Measurements from ENCODE around the gene TCEANC. TPM values are rescaled to one million over a fixed set of nuclear protein-coding genes. Genes with fewer than 3 reads are reported as not detected.

TCEANC gene
- polyA plus RNA-seq, 2 donors, result 0.85 to 1.2 TPM

DNA sequence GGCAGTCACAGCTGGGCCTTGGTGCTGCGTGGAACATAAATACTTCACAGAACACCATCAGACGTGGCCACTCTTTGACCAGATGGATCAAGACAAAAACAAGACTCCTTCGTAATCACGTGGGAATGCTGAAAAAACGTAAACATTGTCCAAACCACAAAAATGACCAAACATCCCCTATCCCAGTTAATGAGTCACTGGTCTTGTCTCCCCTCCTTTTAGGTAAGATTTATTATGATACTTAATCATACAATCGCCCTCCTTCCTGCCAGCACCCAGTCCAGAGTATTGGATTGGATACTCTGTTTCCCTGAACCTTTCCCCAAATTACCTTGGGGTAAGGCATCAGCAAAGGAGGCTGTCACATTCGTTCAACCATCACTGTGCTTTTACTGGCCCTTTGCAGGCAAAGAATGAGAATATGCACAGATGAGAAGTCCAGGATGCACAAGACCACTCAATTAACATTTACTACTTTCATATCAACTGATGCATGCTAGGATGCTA is 601 bp upstream of the TCEANC start:
- Histone ChIP-seq H3K27me3 (ENCODE audit: control insufficient read depth in 1 of 2, insufficient read depth in 2 of 2, low read length in 2 of 2) (no peaks in the 10 kb centered on the region), H3K36me3 (ENCODE audit: control insufficient read depth in 2 of 2, insufficient read depth in 2 of 2, low read length in 1 of 2) (no peaks in the 10 kb centered on the region), H3K4me1 (ENCODE audit: control insufficient read depth in 2 of 2, insufficient read depth in 2 of 2, low read length in 1 of 2) (no peaks in the 10 kb centered on the region), H3K27ac (ENCODE audit: low read depth in 2 of 2, low read length in 1 of 2) (peak overlapping the region; percentile 65 to 69), H3K9me3 (ENCODE audit: control insufficient read depth in 2 of 2, insufficient read depth in 1 of 2, low read depth in 1 of 2, low read length in 1 of 2) (peaks cover 0 to 2% of the 10 kb centered on the region in 2 donors), H3K4me3 (ENCODE audit: low read depth in 1 of 2, low read length in 2 of 2) (peak overlapping the region in 1 of 2 donors; percentile 60)
- WGBS, 2 donors, result 29 to 38% methylated on average over 7 of the region's 7 CpGs

DNA sequence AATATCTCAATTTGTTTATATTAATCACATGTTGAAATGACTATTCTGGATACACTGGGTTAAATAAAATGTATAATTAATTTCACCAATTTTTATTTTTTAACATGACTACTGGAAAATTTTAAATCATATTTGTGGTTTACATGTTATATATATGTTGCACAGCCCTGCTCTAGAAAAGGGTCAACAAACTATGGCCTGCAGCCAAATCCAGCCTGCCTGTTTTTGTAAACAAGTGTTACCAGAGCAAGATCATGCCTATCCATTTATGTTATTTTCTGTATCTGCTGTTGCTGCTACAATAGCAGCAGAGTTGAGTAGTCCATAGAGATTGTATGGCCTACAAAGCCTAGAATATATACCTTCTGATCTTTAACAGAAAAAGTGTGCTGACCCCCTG is 1.2 kb downstream of the TCEANC start:
- H3K4me1 ChIP-seq (ENCODE audit: control insufficient read depth in 2 of 2, insufficient read depth in 2 of 2, low read length in 1 of 2), result no peaks in the 10 kb centered on the region
- peaks cover 0 to under 1% of the 10 kb centered on the region in 2 donors for H3K9me3 ChIP-seq (ENCODE audit: control insufficient read depth in 2 of 2, insufficient read depth in 1 of 2, low read depth in 1 of 2, low read length in 1 of 2)
- H3K27me3 ChIP-seq (ENCODE audit: control insufficient read depth in 1 of 2, insufficient read depth in 2 of 2, low read length in 2 of 2), result no peaks in the 10 kb centered on the region
- no peak overlapping the region for H3K4me3 ChIP-seq (ENCODE audit: low read depth in 1 of 2, low read length in 2 of 2)
- H3K27ac ChIP-seq (ENCODE audit: low read depth in 2 of 2, low read length in 1 of 2), result no peak overlapping the region
- no peaks in the 10 kb centered on the region for H3K36me3 ChIP-seq (ENCODE audit: control insufficient read depth in 2 of 2, insufficient read depth in 2 of 2, low read length in 1 of 2)

DNA sequence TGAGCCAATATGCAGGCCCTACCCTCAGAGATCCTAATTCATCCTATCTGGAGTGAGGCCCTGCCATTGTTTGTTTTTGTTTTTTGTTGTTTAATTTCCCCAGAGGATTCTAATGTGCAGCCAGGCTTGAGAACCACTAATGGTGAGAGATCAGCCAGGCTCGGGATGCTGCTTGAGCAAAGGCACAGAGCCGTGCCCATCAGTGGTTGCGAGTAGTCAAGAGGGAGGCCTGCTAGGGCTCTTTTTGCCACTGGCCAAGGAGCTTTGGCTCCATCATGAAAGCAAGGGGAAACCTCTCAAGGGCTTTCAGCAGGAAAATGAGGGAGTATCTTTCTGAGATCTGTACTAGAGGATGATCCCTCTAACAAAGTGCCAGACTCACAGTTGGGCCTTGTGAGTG is 2.7 kb downstream of the TCEANC start:
- H3K4me1 ChIP-seq (ENCODE audit: control insufficient read depth in 2 of 2, insufficient read depth in 2 of 2, low read length in 1 of 2), result no peaks in the 10 kb centered on the region
- H3K36me3 ChIP-seq (ENCODE audit: control insufficient read depth in 2 of 2, insufficient read depth in 2 of 2, low read length in 1 of 2), result no peaks in the 10 kb centered on the region
- no peak overlapping the region for H3K4me3 ChIP-seq (ENCODE audit: low read depth in 1 of 2, low read length in 2 of 2)
- H3K27ac ChIP-seq (ENCODE audit: low read depth in 2 of 2, low read length in 1 of 2), result no peak overlapping the region
- WGBS, 2 donors, result 89 to 90% methylated on average over 3 of the region's 3 CpGs
- no peaks in the 10 kb centered on the region for H3K9me3 ChIP-seq (ENCODE audit: control insufficient read depth in 2 of 2, insufficient read depth in 1 of 2, low read depth in 1 of 2, low read length in 1 of 2)
- H3K27me3 ChIP-seq (ENCODE audit: control insufficient read depth in 1 of 2, insufficient read depth in 2 of 2, low read length in 2 of 2), result no peaks in the 10 kb centered on the region

DNA sequence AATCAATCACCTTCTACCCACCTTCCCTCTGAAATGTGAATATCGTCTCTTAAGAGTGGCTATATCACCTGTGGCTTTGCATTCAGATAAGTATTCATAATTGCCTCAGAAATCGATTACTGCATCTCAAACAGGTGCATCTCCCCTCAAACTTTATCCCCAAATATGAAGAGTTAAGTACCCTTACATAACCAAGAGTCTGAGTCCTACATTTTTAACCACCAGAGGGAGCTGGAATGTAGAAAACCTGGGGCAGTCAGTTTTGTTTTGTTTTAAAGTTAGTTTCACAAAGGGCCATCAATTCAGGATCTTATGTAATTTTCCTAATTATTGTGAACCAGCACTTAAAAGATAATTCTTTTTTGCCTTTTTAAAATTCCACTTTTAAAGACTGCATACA is 5.7 kb downstream of the TCEANC start:
- Histone ChIP-seq H3K27me3 (ENCODE audit: control insufficient read depth in 1 of 2, insufficient read depth in 2 of 2, low read length in 2 of 2) (no peaks in the 10 kb centered on the region), H3K9me3 (ENCODE audit: control insufficient read depth in 2 of 2, insufficient read depth in 1 of 2, low read depth in 1 of 2, low read length in 1 of 2) (no peaks in the 10 kb centered on the region), H3K36me3 (ENCODE audit: control insufficient read depth in 2 of 2, insufficient read depth in 2 of 2, low read length in 1 of 2) (no peaks in the 10 kb centered on the region), H3K4me3 (ENCODE audit: low read depth in 1 of 2, low read length in 2 of 2) (no peak overlapping the region), H3K27ac (ENCODE audit: low read depth in 2 of 2, low read length in 1 of 2) (no peak overlapping the region), H3K4me1 (ENCODE audit: control insufficient read depth in 2 of 2, insufficient read depth in 2 of 2, low read length in 1 of 2) (no peaks in the 10 kb centered on the region)
- 7 to 8% methylated on average over 2 of the region's 2 CpGs for WGBS, 2 donors

DNA sequence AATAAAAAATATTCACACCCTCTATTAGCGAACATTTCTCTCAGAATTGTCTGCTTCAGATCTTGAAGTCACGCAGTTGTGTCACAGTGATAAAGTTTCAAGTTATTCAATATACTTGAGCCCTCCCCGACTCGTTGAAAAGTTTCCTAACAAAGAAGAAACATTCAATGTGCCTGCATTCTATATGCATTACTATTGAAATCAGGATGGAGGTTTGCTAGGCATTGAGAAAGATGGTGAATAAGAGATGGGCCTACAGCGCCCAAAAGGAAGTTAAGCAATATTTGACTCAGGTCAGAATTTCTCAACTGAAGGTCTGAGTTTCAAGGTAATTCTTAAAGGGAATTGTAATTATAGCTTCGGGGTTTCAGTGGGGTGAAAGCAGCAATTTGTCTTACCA is 6.1 kb downstream of the TCEANC start:
- WGBS, 2 donors, result 39 to 43% methylated on average over 6 of the region's 6 CpGs
- Histone ChIP-seq H3K4me3 (ENCODE audit: low read depth in 1 of 2, low read length in 2 of 2) (no peak overlapping the region), H3K27me3 (ENCODE audit: control insufficient read depth in 1 of 2, insufficient read depth in 2 of 2, low read length in 2 of 2) (no peaks in the 10 kb centered on the region), H3K9me3 (ENCODE audit: control insufficient read depth in 2 of 2, insufficient read depth in 1 of 2, low read depth in 1 of 2, low read length in 1 of 2) (no peaks in the 10 kb centered on the region), H3K27ac (ENCODE audit: low read depth in 2 of 2, low read length in 1 of 2) (no peak overlapping the region), H3K4me1 (ENCODE audit: control insufficient read depth in 2 of 2, insufficient read depth in 2 of 2, low read length in 1 of 2) (no peaks in the 10 kb centered on the region), H3K36me3 (ENCODE audit: control insufficient read depth in 2 of 2, insufficient read depth in 2 of 2, low read length in 1 of 2) (no peaks in the 10 kb centered on the region)

DNA sequence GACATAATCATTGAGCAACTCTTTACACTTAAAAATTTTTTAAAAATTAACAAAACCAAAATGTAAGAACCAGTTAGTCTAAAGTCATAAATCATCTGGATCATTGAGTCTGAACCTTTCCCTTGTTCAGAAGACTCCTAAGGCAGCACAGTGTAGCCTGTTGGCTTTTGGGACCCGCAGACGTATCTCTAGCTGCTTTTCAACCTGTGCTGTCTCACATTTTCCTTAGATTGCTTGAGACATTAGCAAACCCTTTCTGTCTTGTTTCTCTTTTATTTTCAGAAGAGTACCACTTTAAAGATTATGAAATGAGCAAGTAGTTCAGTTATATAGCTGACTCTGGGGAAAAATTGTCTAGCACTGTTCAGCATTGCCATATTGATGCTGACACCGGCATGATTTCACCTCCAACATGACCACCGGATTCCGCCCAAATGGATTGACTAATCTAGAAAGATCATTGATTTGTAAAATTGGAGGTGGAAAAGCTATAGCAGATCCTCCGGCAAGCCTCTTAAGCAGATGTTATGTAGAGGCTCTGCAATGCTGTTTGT is 8.9 kb downstream of the TCEANC start:
- H3K4me1 ChIP-seq (ENCODE audit: control insufficient read depth in 2 of 2, insufficient read depth in 2 of 2, low read length in 1 of 2), result no peaks in the 10 kb centered on the region
- H3K36me3 ChIP-seq (ENCODE audit: control insufficient read depth in 2 of 2, insufficient read depth in 2 of 2, low read length in 1 of 2), result no peaks in the 10 kb centered on the region
- WGBS, 2 donors, result 83 to 88% methylated on average over 6 of the region's 6 CpGs
- H3K4me3 ChIP-seq (ENCODE audit: low read depth in 1 of 2, low read length in 2 of 2), result no peak overlapping the region
- H3K9me3 ChIP-seq (ENCODE audit: control insufficient read depth in 2 of 2, insufficient read depth in 1 of 2, low read depth in 1 of 2, low read length in 1 of 2), result no peaks in the 10 kb centered on the region
- no peak overlapping the region for H3K27ac ChIP-seq (ENCODE audit: low read depth in 2 of 2, low read length in 1 of 2)
- no peaks in the 10 kb centered on the region for H3K27me3 ChIP-seq (ENCODE audit: control insufficient read depth in 1 of 2, insufficient read depth in 2 of 2, low read length in 2 of 2)

DNA sequence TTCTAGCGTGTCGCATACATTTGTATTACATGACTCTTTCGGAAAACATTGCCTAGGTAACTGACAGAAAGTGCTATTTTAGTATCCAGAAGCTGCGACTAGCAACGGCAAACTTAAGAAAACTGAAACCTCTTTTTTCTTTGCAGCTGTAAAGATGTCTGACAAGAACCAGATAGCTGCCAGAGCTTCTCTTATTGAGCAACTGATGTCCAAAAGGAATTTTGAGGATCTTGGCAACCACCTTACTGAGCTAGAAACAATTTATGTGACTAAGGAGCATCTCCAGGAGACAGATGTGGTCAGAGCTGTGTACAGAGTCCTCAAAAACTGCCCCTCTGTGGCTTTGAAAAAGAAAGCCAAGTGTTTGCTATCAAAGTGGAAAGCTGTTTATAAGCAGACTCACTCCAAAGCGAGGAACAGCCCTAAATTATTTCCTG is 9.4 kb downstream of the TCEANC start:
- H3K9me3 ChIP-seq (ENCODE audit: control insufficient read depth in 2 of 2, insufficient read depth in 1 of 2, low read depth in 1 of 2, low read length in 1 of 2), result no peaks in the 10 kb centered on the region
- no peaks in the 10 kb centered on the region for H3K27me3 ChIP-seq (ENCODE audit: control insufficient read depth in 1 of 2, insufficient read depth in 2 of 2, low read length in 2 of 2)
- WGBS, 2 donors, result 71 to 74% methylated on average over 6 of the region's 6 CpGs
- H3K27ac ChIP-seq (ENCODE audit: low read depth in 2 of 2, low read length in 1 of 2), result no peak overlapping the region
- H3K4me1 ChIP-seq (ENCODE audit: control insufficient read depth in 2 of 2, insufficient read depth in 2 of 2, low read length in 1 of 2), result no peaks in the 10 kb centered on the region
- H3K36me3 ChIP-seq (ENCODE audit: control insufficient read depth in 2 of 2, insufficient read depth in 2 of 2, low read length in 1 of 2), result no peaks in the 10 kb centered on the region
- no peak overlapping the region for H3K4me3 ChIP-seq (ENCODE audit: low read depth in 1 of 2, low read length in 2 of 2)

DNA sequence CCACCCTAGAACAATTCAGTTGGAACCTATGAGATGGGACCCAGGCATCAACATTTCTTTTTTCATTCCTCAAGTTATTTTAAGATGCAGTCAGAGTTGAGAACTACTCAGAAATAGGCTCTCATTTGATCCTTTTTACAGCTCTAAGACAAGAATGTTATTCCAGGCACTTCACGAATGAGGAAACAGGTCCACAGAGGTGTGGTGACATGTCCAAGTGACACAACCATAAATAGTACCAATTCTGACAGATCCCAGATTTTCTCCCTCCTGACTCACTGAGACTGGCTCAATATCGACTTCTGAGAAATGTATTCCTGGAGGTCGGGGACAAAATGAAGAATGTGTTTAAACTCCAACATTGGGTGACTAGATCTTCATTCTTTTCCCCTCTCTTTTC is 11.1 kb downstream of the TCEANC start:
- Histone ChIP-seq H3K27ac (ENCODE audit: low read depth in 2 of 2, low read length in 1 of 2) (no peak overlapping the region), H3K27me3 (ENCODE audit: control insufficient read depth in 1 of 2, insufficient read depth in 2 of 2, low read length in 2 of 2) (no peaks in the 10 kb centered on the region), H3K9me3 (ENCODE audit: control insufficient read depth in 2 of 2, insufficient read depth in 1 of 2, low read depth in 1 of 2, low read length in 1 of 2) (no peaks in the 10 kb centered on the region), H3K36me3 (ENCODE audit: control insufficient read depth in 2 of 2, insufficient read depth in 2 of 2, low read length in 1 of 2) (no peaks in the 10 kb centered on the region), H3K4me1 (ENCODE audit: control insufficient read depth in 2 of 2, insufficient read depth in 2 of 2, low read length in 1 of 2) (no peaks in the 10 kb centered on the region), H3K4me3 (ENCODE audit: low read depth in 1 of 2, low read length in 2 of 2) (no peak overlapping the region)
- WGBS, 2 donors, result 61 to 76% methylated on average over 3 of the region's 3 CpGs

DNA sequence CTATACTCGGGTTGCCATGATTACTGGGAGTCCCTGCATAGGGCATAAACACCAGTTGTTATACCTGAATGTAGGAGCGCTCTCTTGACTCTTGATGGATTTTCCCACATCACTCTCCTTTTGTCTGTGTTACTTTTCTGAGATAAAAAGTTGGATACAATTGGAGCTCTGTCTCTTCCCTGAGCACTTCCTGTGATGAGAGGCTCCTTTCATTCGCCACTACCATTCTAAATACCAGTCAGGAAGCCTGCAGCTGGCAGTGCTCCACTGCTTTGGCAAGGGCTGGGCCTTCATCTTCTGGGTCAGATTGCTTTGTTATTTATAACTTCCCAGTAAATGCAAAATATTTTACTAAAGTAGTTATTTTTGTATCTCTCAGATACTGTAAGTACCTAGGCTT is 13.9 kb downstream of the TCEANC start:
- Histone ChIP-seq H3K27ac (ENCODE audit: low read depth in 2 of 2, low read length in 1 of 2) (no peak overlapping the region), H3K27me3 (ENCODE audit: control insufficient read depth in 1 of 2, insufficient read depth in 2 of 2, low read length in 2 of 2) (peaks cover 0 to 5% of the 10 kb centered on the region in 2 donors), H3K4me3 (ENCODE audit: low read depth in 1 of 2, low read length in 2 of 2) (no peak overlapping the region), H3K4me1 (ENCODE audit: control insufficient read depth in 2 of 2, insufficient read depth in 2 of 2, low read length in 1 of 2) (no peaks in the 10 kb centered on the region), H3K9me3 (ENCODE audit: control insufficient read depth in 2 of 2, insufficient read depth in 1 of 2, low read depth in 1 of 2, low read length in 1 of 2) (no peaks in the 10 kb centered on the region), H3K36me3 (ENCODE audit: control insufficient read depth in 2 of 2, insufficient read depth in 2 of 2, low read length in 1 of 2) (no peaks in the 10 kb centered on the region)
- WGBS, 2 donors, result 76 to 84% methylated on average over 3 of the region's 3 CpGs

DNA sequence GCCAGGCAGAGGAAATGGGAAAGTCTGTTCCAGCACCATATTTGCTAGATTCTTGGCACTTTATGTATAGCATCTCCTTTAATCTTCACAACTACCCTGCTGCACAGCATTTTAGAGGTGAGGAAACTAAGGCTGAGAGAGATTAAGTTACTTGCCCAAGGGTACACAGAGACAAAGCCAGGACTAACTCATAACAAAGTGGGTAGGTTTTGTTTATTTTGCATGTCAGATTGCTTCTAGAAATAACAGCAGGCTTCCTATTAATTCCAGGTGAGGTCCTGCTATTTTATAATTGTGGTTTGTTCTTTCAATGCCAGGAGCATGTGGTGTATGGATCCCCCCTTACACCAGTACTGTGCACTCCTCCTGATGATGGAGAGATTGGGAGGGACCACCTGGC is 15.0 kb downstream of the TCEANC start:
- H3K4me1 ChIP-seq (ENCODE audit: control insufficient read depth in 2 of 2, insufficient read depth in 2 of 2, low read length in 1 of 2), result no peaks in the 10 kb centered on the region
- no peaks in the 10 kb centered on the region for H3K36me3 ChIP-seq (ENCODE audit: control insufficient read depth in 2 of 2, insufficient read depth in 2 of 2, low read length in 1 of 2)
- H3K27me3 ChIP-seq (ENCODE audit: control insufficient read depth in 1 of 2, insufficient read depth in 2 of 2, low read length in 2 of 2), result peaks cover 0 to 5% of the 10 kb centered on the region in 2 donors
- H3K27ac ChIP-seq (ENCODE audit: low read depth in 2 of 2, low read length in 1 of 2), result no peak overlapping the region
- H3K4me3 ChIP-seq (ENCODE audit: low read depth in 1 of 2, low read length in 2 of 2), result no peak overlapping the region
- H3K9me3 ChIP-seq (ENCODE audit: control insufficient read depth in 2 of 2, insufficient read depth in 1 of 2, low read depth in 1 of 2, low read length in 1 of 2), result no peaks in the 10 kb centered on the region
